Rectal smooth muscle tissue (tissue), 1 donor: ENCODE data around the gene PDCD4.

Source experiments
- H3K27ac ChIP-seq: one replicate; pipeline ENCODE4 v1.7.0; 2013; ENCODE audit warnings: low read depth, low read length, inconsistent platforms
- H3K27me3 ChIP-seq: one replicate; pipeline ENCODE4 v1.7.0; 2013; ENCODE audit warnings: low read length; ENCODE audit not compliant: control insufficient read depth, insufficient read depth
- H3K36me3 ChIP-seq: one replicate; pipeline ENCODE4 v1.7.0; 2013; ENCODE audit warnings: low read length; ENCODE audit not compliant: control insufficient read depth, insufficient read depth
- H3K4me1 ChIP-seq: one replicate; pipeline ENCODE4 v1.7.0; 2013; ENCODE audit warnings: low read length; ENCODE audit not compliant: control insufficient read depth, insufficient read depth
- H3K4me3 ChIP-seq: one replicate; pipeline ENCODE4 v1.7.0; 2013; ENCODE audit warnings: low read length
- H3K9ac ChIP-seq: one replicate; pipeline ENCODE4 v1.7.0; 2013; ENCODE audit warnings: low read length

PDCD4 gene

DNA sequence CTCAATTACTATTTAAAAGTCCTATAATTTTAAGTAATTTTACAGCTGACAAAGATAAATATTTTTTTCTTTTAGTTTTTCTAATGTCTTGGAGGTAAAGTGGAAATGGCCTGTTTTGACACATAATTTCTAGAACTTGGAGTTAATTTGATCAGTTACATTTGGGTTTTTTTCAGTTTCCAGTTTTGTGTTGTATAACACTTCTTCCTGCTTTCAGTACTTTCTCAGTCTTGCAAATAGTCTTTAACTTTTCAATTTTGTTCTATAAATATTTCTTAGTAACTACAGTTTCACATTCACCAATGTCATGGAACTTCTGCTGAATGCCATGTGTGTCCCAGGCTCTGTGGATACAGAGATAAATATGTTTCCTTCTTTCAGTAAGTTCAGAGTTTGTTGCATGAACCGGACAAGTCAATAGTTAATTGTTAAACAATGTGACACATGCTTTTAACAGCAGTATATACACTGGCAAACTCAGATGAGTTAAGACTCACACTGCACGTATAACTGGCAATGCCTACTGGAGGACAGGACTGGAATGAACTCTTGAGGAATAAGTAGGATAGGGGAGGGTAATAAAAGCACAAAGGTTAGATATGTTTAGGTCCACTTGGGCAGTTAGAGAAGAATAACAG, 52.2 kb downstream of the PDCD4 start:
- Histone ChIP-seq H3K4me1 (peaks cover 11% of the 10 kb centered on the region), H3K9ac (no peak overlapping the region), H3K36me3 (no peaks in the 10 kb centered on the region), H3K4me3 (peak overlapping the region; percentile 7), H3K27ac (peak overlapping the region; percentile 30), H3K27me3 (no peaks in the 10 kb centered on the region)

DNA sequence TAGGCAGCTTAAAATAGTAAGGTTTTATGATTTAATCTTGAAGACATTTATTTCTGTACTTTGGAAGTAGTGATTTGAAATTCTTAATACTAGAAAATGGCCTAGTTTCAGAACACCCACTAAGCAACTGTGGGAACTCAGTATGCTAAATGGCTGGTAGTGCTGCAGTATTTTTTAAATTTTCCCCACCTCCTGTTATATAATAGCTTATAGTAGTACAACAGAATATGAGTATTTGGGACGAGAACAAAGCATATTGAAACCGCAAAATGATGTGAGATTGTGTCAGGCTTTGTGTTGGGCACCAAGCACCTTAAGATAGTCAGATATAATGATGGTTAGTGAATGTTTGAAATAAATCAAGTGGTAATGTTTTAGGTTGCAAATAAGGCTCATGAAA, 55.7 kb downstream of the PDCD4 start:
- H3K4me3 ChIP-seq, result no peak overlapping the region
- H3K27ac ChIP-seq, result no peak overlapping the region
- peaks cover 6% of the 10 kb centered on the region for H3K4me1 ChIP-seq
- H3K36me3 ChIP-seq, result no peaks in the 10 kb centered on the region
- H3K27me3 ChIP-seq, result no peaks in the 10 kb centered on the region
- no peak overlapping the region for H3K9ac ChIP-seq

DNA sequence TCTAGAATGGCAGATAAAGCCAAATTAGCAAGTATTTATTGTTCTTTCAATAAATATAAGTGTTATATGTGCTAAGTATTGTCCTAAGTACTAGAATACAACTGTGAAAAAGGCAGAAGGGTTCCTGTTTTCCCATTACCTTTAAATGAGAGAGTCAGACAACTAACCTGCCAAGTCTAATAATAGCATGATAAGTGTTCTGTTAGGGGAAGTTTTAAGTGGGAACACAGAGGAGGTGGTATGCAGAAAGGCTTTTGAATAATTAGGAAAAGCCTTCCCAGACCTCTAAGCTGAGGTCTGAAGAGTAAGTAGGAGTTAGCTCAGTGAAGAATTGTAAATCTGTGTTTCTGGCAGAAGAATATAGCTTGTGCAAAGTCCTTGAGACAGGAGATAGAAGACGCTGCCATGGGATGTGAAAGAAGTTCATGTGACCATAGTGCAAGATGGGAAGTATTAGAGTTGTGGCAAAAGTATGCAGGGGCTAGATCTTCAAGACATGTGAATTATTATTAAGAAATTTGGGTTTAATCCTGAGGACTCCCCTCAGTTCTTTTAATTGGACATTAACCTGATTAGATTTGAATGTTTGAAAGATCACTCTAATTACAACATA, 60.1 kb downstream of the PDCD4 start:
- no peaks in the 10 kb centered on the region for H3K4me1 ChIP-seq
- H3K27ac ChIP-seq, result no peak overlapping the region
- no peaks in the 10 kb centered on the region for H3K36me3 ChIP-seq
- no peaks in the 10 kb centered on the region for H3K27me3 ChIP-seq
- H3K9ac ChIP-seq, result no peak overlapping the region
- H3K4me3 ChIP-seq, result no peak overlapping the region

- Histone ChIP-seq H3K27me3 (no peaks in the 10 kb centered on the region), H3K4me3 (no peak overlapping the region), H3K27ac (no peak overlapping the region), H3K36me3 (no peaks in the 10 kb centered on the region), H3K9ac (no peak overlapping the region), H3K4me1 (no peaks in the 10 kb centered on the region)
Observed at GRCh38 chr10:110932505-110933180, 60.9 kb downstream of the PDCD4 start.

GRCh38 chr10:110936757-110937156, 65.0 kb downstream of the PDCD4 start:
- Histone ChIP-seq H3K9ac (no peak overlapping the region), H3K36me3 (no peaks in the 10 kb centered on the region), H3K27ac (no peak overlapping the region), H3K4me1 (no peaks in the 10 kb centered on the region), H3K4me3 (no peak overlapping the region), H3K27me3 (no peaks in the 10 kb centered on the region)

DNA sequence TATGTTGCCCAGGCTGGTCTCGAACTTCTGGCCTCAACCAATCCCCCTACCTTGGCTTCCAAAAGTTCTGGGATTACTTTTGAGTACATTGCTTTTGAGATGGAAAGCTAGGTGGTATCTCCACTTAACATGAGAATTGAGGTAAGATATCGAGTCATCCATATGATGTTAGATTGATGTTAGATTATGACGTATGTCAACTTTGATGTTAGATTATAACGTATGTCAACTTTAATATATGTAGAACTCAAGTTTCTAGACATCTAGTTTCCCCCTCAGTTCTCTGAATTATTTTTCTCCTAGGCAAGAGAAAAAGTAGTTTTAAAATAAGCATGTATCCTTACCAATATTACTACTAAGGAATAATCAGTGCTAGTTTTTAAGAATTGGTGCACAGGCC, 67.7 kb downstream of the PDCD4 start:
- H3K9ac ChIP-seq, result no peak overlapping the region
- H3K4me1 ChIP-seq, result peaks cover 2% of the 10 kb centered on the region
- no peak overlapping the region for H3K4me3 ChIP-seq
- no peak overlapping the region for H3K27ac ChIP-seq
- no peaks in the 10 kb centered on the region for H3K36me3 ChIP-seq
- no peaks in the 10 kb centered on the region for H3K27me3 ChIP-seq

- Histone ChIP-seq H3K27me3 (no peaks in the 10 kb centered on the region), H3K27ac (no peak overlapping the region), H3K4me1 (peaks cover 6% of the 10 kb centered on the region), H3K9ac (no peak overlapping the region), H3K4me3 (no peak overlapping the region), H3K36me3 (no peaks in the 10 kb centered on the region)
Observed at GRCh38 chr10:110944792-110945396, 73.2 kb downstream of the PDCD4 start.

- no peak overlapping the region for H3K27ac ChIP-seq
- H3K9ac ChIP-seq, result no peak overlapping the region
- no peaks in the 10 kb centered on the region for H3K27me3 ChIP-seq
- H3K4me1 ChIP-seq, result peaks cover 6% of the 10 kb centered on the region
- H3K36me3 ChIP-seq, result no peaks in the 10 kb centered on the region
- no peak overlapping the region for H3K4me3 ChIP-seq
Observed at GRCh38 chr10:110946496-110946895, 74.8 kb downstream of the PDCD4 start.

DNA sequence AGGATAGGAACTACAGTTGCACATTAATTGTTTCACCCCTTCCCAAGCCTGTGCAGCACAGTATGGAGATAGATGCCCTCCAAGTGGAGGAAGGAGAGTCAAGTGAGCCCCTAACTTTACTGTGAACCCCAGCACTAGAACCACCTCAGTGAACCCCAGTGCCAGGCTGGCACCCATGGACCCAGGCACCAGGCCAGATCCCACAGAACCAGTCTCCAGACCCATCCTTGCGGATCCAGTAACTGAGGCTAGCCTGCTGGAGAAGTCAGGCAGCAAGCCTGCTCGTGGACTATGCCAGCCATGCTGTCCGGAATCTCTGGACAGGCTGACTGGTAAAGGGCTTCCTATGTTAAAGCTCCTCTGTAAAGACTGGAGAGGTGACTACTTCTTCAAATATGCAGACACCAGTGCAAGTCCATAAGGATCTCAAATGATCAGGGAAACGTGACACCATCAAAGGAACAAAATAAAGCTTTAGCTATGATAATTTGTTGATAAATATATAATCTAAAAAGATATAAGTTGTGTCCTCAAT, 75.4 kb downstream of the PDCD4 start:
- H3K27me3 ChIP-seq, result no peaks in the 10 kb centered on the region
- H3K36me3 ChIP-seq, result no peaks in the 10 kb centered on the region
- no peak overlapping the region for H3K4me3 ChIP-seq
- peaks cover 6% of the 10 kb centered on the region for H3K4me1 ChIP-seq
- no peak overlapping the region for H3K9ac ChIP-seq
- H3K27ac ChIP-seq, result no peak overlapping the region
